ENCODE measurements around the gene ITIH4. TPM values are rescaled to one million over a fixed set of nuclear protein-coding genes. Genes with fewer than 3 reads are reported as not detected.

ITIH4 gene
- total RNA-seq, 1 experiment from 2014 or later = 0.40 TPM

- DNase-seq (ENCODE audit: low read depth) = no peak
Measured at GRCh38 chr3:52798376-52798977, 32.0 kb downstream of the ITIH4 start.

GRCh38 chr3:52796411-52796810 is 34.1 kb downstream of the ITIH4 start:
- DNase-seq (ENCODE audit: low read depth) = no peak

GRCh38 chr3:52795298-52795900 is 35.1 kb downstream of the ITIH4 start:
- DNase-seq (ENCODE audit: low read depth) = no peak

GRCh38 chr3:52794612-52795099 is 35.8 kb downstream of the ITIH4 start, which contains the start of gene ITIH3:
Gene ITIH3 (plus strand): TSS chr3:52794796. CDS start chr3:52794804, 8 bp downstream.
- no peak for DNase-seq (ENCODE audit: low read depth)

GRCh38 chr3:52793702-52794611 is 36.5 kb downstream of the ITIH4 start:
- DNase-seq (ENCODE audit: low read depth) = no peak

GRCh38 chr3:52792961-52793695 is 37.3 kb downstream of the ITIH4 start:
- DNase-seq (ENCODE audit: low read depth) = peak; percentile 37

GRCh38 chr3:52792413-52792812 is 38.1 kb downstream of the ITIH4 start:
- DNase-seq (ENCODE audit: low read depth) = no peak

GRCh38 chr3:52791928-52792327 is 38.5 kb downstream of the ITIH4 start:
- no peak for DNase-seq (ENCODE audit: low read depth)

- DNase-seq (ENCODE audit: low read depth) = no peak
Measured at GRCh38 chr3:52791366-52791765, 39.1 kb downstream of the ITIH4 start.

GRCh38 chr3:52790741-52791140 is 39.7 kb downstream of the ITIH4 start:
- DNase-seq (ENCODE audit: low read depth) = no peak

- DNase-seq (ENCODE audit: low read depth) = no peak
Measured at GRCh38 chr3:52790337-52790736, 40.1 kb downstream of the ITIH4 start.

GRCh38 chr3:52789746-52790040 is 40.8 kb downstream of the ITIH4 start:
- DNase-seq (ENCODE audit: low read depth) = no peak

- DNase-seq (ENCODE audit: low read depth) = no peak
Measured at GRCh38 chr3:52788890-52789745, 41.4 kb downstream of the ITIH4 start.

- DNase-seq (ENCODE audit: low read depth) = no peak
Measured at GRCh38 chr3:52787672-52788625, 42.5 kb downstream of the ITIH4 start.

GRCh38 chr3:52787246-52787645 is 43.2 kb downstream of the ITIH4 start:
- DNase-seq (ENCODE audit: low read depth) = no peak

- no peak for DNase-seq (ENCODE audit: low read depth)
Measured at GRCh38 chr3:52786330-52787215, 43.9 kb downstream of the ITIH4 start.

- no peak for DNase-seq (ENCODE audit: low read depth)
Measured at GRCh38 chr3:52784931-52785590, 45.4 kb downstream of the ITIH4 start.

- DNase-seq (ENCODE audit: low read depth) = no peak
Measured at GRCh38 chr3:52784021-52784621, 46.4 kb downstream of the ITIH4 start.

Data from Daoy (cell line).